PC-3 (cell line): Measurements from ENCODE around the gene GLIPR1. TPM values are rescaled to one million over a fixed set of nuclear protein-coding genes. Genes with fewer than 3 reads are reported as not detected.

ENCODE experiments used
- ATAC-seq: fragments of 200-7000 bp; cut with Tn5 transposase; 2 replicates; pipeline ENCODE4 v1.9.1; 2020; ENCODE audit warnings: mild to moderate bottlenecking, moderate library complexity
- BruUV-seq: library from RNA; stranded (reverse); fragments of 400-500 nt; replicated peaks from 2 replicates; lab custom pipeline; 2021; lab: Mats Ljungman, UMichigan
- CTCF ChIA-PET: fragments of 300-600 bp; sonication (Branson Sonifier 250); formaldehyde crosslinking; loops from one replicate; lab custom pipeline; 2022; ENCODE audit warnings: antibody characterized with exemption; lab: Charles Lee
- POLR2A ChIA-PET: fragments of 300-600 bp; sonication (Branson Sonifier 250); formaldehyde crosslinking; loops from one replicate; lab custom pipeline; 2022; ENCODE audit warnings: antibody characterized with exemption; ENCODE audit not compliant: unreplicated experiment; lab: Charles Lee
- DNase-seq: peaks from one replicate; pipeline ENCODE4 v3.0.0-alpha.2; 2015
- H2AFZ ChIP-seq: fragments of 300-600 bp; sonication (generic); 2 replicates; pipeline ENCODE4 v1.6.0; 2016; ENCODE audit warnings: antibody characterized with exemption, low read length
- H3F3A ChIP-seq: fragments of 300-600 bp; sonication (generic); one replicate; pipeline ENCODE4 v1.6.0; 2017; ENCODE audit warnings: antibody characterized with exemption, low read length, control low read depth, mild to moderate bottlenecking; ENCODE audit not compliant: unreplicated experiment
- H3K27ac ChIP-seq: fragments of 300-600 bp; sonication (generic); 2 replicates; pipeline ENCODE4 v1.5.1; 2016; ENCODE audit warnings: mild to moderate bottlenecking, low read length
- H3K27me3 ChIP-seq: fragments of 300-600 bp; sonication (generic); 2 replicates; pipeline ENCODE4 v1.6.1; 2016; ENCODE audit warnings: low read length, mixed read lengths
- H3K36me3 ChIP-seq: fragments of 300-600 bp; sonication (generic); 2 replicates; pipeline ENCODE4 v1.6.1; 2016; ENCODE audit warnings: low read depth, mixed run types, low read length, mixed read lengths
- H3K4me1 ChIP-seq: fragments of 300-600 bp; sonication (generic); 2 replicates; pipeline ENCODE4 v1.5.1; 2016; ENCODE audit warnings: low read length; ENCODE audit not compliant: insufficient read depth
- H3K4me2 ChIP-seq: fragments of 300-600 bp; sonication (generic); 2 replicates; pipeline ENCODE4 v1.6.0; 2016; ENCODE audit warnings: low read length
- H3K4me3 ChIP-seq: fragments of 300-600 bp; sonication (generic); 2 replicates; pipeline ENCODE4 v1.5.1; 2016; ENCODE audit warnings: mild to moderate bottlenecking, low read length, mixed read lengths
- H3K79me2 ChIP-seq: fragments of 300-600 bp; sonication (generic); 2 replicates; pipeline ENCODE4 v1.6.1; 2017; ENCODE audit warnings: low read length, mixed read lengths
- H3K9ac ChIP-seq: fragments of 300-600 bp; sonication (generic); 2 replicates; pipeline ENCODE4 v1.6.0; 2016; ENCODE audit warnings: mild to moderate bottlenecking, low read length
- H3K9me2 ChIP-seq: fragments of 300-600 bp; sonication (generic); replicated peaks from 2 replicates; pipeline ENCODE4 v1.6.1; 2016; ENCODE audit warnings: mixed run types, low read length, mixed read lengths
- H3K9me3 ChIP-seq: fragments of 300-600 bp; sonication (generic); 2 replicates; pipeline ENCODE4 v1.6.1; 2016; ENCODE audit warnings: low read length, mixed read lengths
- H4K20me1 ChIP-seq: fragments of 300-600 bp; sonication (generic); 2 replicates; pipeline ENCODE4 v1.6.1; 2016; ENCODE audit warnings: low read length, mixed read lengths
- CTCF ChIP-seq: fragments of 300-600 bp; sonication (generic); conservative IDR thresholded peaks from 2 replicates; pipeline ENCODE4 v1.5.1; 2017; ENCODE audit warnings: antibody characterized with exemption, low read depth, mild to moderate bottlenecking, low read length
- EZH2 ChIP-seq: fragments of 300-600 bp; sonication (generic); IDR thresholded peaks from one replicate; pipeline ENCODE4 v1.6.1; 2017; ENCODE audit warnings: antibody characterized with exemption, mild to moderate bottlenecking, low read length; ENCODE audit not compliant: unreplicated experiment
- EZH2phosphoT487 ChIP-seq: fragments of 300-600 bp; sonication (generic); IDR thresholded peaks from 2 replicates; pipeline ENCODE4 v1.6.1; 2018; ENCODE audit warnings: mild to moderate bottlenecking, antibody characterized with exemption, low read length, borderline replicate concordance
- intact Hi-C: fragments of 100-400 bp; cut with micrococcal nuclease; formaldehyde crosslinking; loops from 2 replicates; pipeline ENCODE4 v1.9.0; 2023
- total RNA-seq: library from RNA; depleted of rRNA; stranded (reverse); fragments of >200 nt; gene quantifications from 2 replicates; pipeline ENCODE4 v1.2.3, GENCODE V29; 2014

GLIPR1 gene
- total RNA-seq, 1 experiment from 2014 or later, result 22.2 TPM

GRCh38 chr12:75533239-75533638, 52.7 kb downstream of the GLIPR1 start:
- POLR2A ChIA-PET, result no interaction called here
- ATAC-seq, result no peak
- CTCF ChIA-PET, result no interaction called here
- no peak overlapping the region for H3K27ac ChIP-seq
- no peak overlapping the region for H3K4me3 ChIP-seq
- H2AFZ ChIP-seq, result no peak overlapping the region
- TF ChIP-seq CTCF (no peak), EZH2 (no peak), EZH2phosphoT487 (no peak)
- no TSS peak for BruUV-seq
- H3K9me2 ChIP-seq, result no peaks in the 10 kb centered on the region
- no peaks in the 10 kb centered on the region for H4K20me1 ChIP-seq
- no peaks in the 10 kb centered on the region for H3K27me3 ChIP-seq
- no peaks in the 10 kb centered on the region for H3K9me3 ChIP-seq
- no peak overlapping the region for H3K9ac ChIP-seq
- H3K4me2 ChIP-seq, result no peak overlapping the region
- H3K36me3 ChIP-seq, result no peaks in the 10 kb centered on the region
- no peaks in the 10 kb centered on the region for H3K79me2 ChIP-seq
- H3F3A ChIP-seq, result no peaks in the 10 kb centered on the region
- DNase-seq, result no peak
- intact Hi-C loops, result no loop called here
- no peaks in the 10 kb centered on the region for H3K4me1 ChIP-seq

GRCh38 chr12:75539889-75540288, 59.3 kb downstream of the GLIPR1 start:
- Histone ChIP-seq H3K79me2 (no peaks in the 10 kb centered on the region), H3K36me3 (no peaks in the 10 kb centered on the region), H3K4me1 (no peaks in the 10 kb centered on the region), H3K4me2 (no peak overlapping the region), H3K4me3 (no peak overlapping the region), H4K20me1 (no peaks in the 10 kb centered on the region), H3K27ac (no peak overlapping the region), H3K9ac (no peak overlapping the region), H2AFZ (no peak overlapping the region), H3K27me3 (no peaks in the 10 kb centered on the region), H3K9me2 (no peaks in the 10 kb centered on the region), H3F3A (no peaks in the 10 kb centered on the region), H3K9me3 (no peaks in the 10 kb centered on the region)
- CTCF ChIA-PET, result no interaction called here
- BruUV-seq, result no TSS peak
- intact Hi-C loops, result no loop called here
- POLR2A ChIA-PET, result no interaction called here
- TF ChIP-seq EZH2 (no peak), EZH2phosphoT487 (no peak), CTCF (no peak)
- DNase-seq, result no peak
- no peak for ATAC-seq

- POLR2A ChIA-PET, result no interaction called here
- DNase-seq, result no peak
- no peaks in the 10 kb centered on the region for H3F3A ChIP-seq
- TF ChIP-seq EZH2, result no peak
- no peak overlapping the region for H3K4me2 ChIP-seq
- H3K79me2 ChIP-seq, result no peaks in the 10 kb centered on the region
- H3K9me2 ChIP-seq, result no peaks in the 10 kb centered on the region
- H3K9ac ChIP-seq, result no peak overlapping the region
- H3K27me3 ChIP-seq, result no peaks in the 10 kb centered on the region
- H3K4me3 ChIP-seq, result no peak overlapping the region
- no TSS peak for BruUV-seq
- intact Hi-C loops, result no loop called here
- H3K9me3 ChIP-seq, result no peaks in the 10 kb centered on the region
- no peak overlapping the region for H2AFZ ChIP-seq
- H4K20me1 ChIP-seq, result no peaks in the 10 kb centered on the region
- H3K4me1 ChIP-seq, result no peaks in the 10 kb centered on the region
- no peak overlapping the region for H3K27ac ChIP-seq
- ATAC-seq, result no peak
- H3K36me3 ChIP-seq, result no peaks in the 10 kb centered on the region
- CTCF ChIA-PET, result interaction anchor here (0.6 kb wide), 1 partner anchor 82 kb away, joined by 3 read pairs; no protein-coding TSS in a partner anchor
Measured at GRCh38 chr12:75542942-75543341, 62.4 kb downstream of the GLIPR1 start.
